ENCODE measurements around the gene ESD.
"Not testable (repeated sequence)": the region's sequence is repeated elsewhere in the genome, so short reads cannot be mapped to it uniquely, and the experiment has no call there.

Gene ESD

DNA sequence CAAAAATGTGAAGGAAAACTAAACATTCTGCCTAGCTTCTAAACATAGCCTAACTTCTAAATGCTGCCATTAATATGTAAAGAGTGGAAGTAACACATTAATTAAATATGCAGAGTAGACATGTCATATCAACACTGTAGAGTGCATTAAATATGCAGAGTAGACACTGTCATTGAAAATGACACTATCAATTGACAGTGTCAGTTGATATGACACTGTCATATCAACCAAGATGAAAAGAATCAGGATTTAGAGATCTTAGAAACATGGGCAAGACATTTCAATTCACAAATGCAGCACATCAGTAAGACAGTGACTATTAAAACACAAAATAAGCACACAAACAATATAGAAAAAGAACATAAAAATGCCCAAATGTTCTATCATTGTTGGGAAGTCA, 25.3 kb downstream of the ESD start:
- Mint-ChIP-seq H3K4me3 (no peak overlapping the region), H3K9me3 (no peaks in the 10 kb centered on the region), H3K27ac (no peak overlapping the region), H3K4me1 (ENCODE audit: low read depth) (no peaks in the 10 kb centered on the region), H3K36me3 (ENCODE audit: low read depth) (peaks cover 41% of the 10 kb centered on the region), H3K27me3 (ENCODE audit: low read depth) (no peaks in the 10 kb centered on the region)

- not testable (repeated sequence) for H3K4me1 Mint-ChIP-seq (ENCODE audit: low read depth); H3K27ac Mint-ChIP-seq; H3K4me3 Mint-ChIP-seq; H3K9me3 Mint-ChIP-seq; H3K27me3 Mint-ChIP-seq (ENCODE audit: low read depth)
- H3K36me3 Mint-ChIP-seq (ENCODE audit: low read depth) = peaks cover 36% of the 10 kb centered on the region
Measured at GRCh38 chr13:46769925-46770324, 27.0 kb downstream of the ESD start.

- H3K9me3 Mint-ChIP-seq = no peaks in the 10 kb centered on the region
- H3K4me3 Mint-ChIP-seq = no peak overlapping the region
- no peak overlapping the region for H3K27ac Mint-ChIP-seq
- peaks cover 3% of the 10 kb centered on the region for H3K4me1 Mint-ChIP-seq (ENCODE audit: low read depth)
- no peaks in the 10 kb centered on the region for H3K36me3 Mint-ChIP-seq (ENCODE audit: low read depth)
- H3K27me3 Mint-ChIP-seq (ENCODE audit: low read depth) = no peaks in the 10 kb centered on the region
Measured at GRCh38 chr13:46761866-46762265, 35.1 kb downstream of the ESD start.

DNA sequence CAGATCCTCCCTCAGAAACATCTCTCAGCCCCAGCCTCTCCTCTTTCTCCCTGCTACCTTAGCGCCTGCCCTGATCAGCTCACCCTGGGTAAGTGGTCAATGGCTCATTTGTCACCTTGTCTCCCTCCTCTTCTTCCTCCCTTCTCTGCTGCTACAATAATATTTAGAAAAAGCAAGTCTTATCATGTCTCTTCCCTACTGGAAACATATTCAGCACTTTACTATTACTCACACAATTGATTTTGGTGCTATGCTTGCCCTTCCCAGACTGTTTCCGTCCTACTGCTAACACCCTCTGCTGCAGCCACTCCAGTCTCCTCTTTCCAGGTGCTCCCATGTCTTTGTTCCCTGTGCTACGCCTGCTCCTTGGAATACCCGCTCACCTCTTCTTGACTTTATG, 35.8 kb downstream of the ESD start:
- no peaks in the 10 kb centered on the region for H3K9me3 Mint-ChIP-seq
- H3K4me3 Mint-ChIP-seq = no peak overlapping the region
- peaks cover 3% of the 10 kb centered on the region for H3K4me1 Mint-ChIP-seq (ENCODE audit: low read depth)
- no peaks in the 10 kb centered on the region for H3K36me3 Mint-ChIP-seq (ENCODE audit: low read depth)
- no peak overlapping the region for H3K27ac Mint-ChIP-seq
- no peaks in the 10 kb centered on the region for H3K27me3 Mint-ChIP-seq (ENCODE audit: low read depth)

DNA sequence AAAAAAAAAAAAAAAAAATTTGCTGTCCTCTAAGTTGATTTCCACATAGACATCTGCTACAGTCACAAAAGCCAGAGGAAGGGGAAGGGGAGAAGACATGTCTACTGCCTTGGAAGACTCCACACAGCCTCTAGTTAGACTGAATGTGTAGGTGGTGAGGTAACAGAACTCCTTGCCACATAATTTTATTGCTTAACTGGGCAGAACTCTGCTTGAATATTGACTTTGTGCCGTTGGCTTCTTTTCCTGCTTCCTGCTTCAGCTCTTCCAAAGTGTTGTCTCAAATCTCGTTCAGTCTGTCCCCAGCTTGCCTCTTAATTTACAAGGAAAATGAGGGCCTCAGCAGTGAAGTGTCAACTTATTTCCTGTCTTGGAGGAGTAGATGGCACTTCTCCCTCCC, 37.1 kb downstream of the ESD start:
- H3K9me3 Mint-ChIP-seq = no peaks in the 10 kb centered on the region
- H3K27ac Mint-ChIP-seq = no peak overlapping the region
- no peaks in the 10 kb centered on the region for H3K36me3 Mint-ChIP-seq (ENCODE audit: low read depth)
- no peaks in the 10 kb centered on the region for H3K27me3 Mint-ChIP-seq (ENCODE audit: low read depth)
- peaks cover 3% of the 10 kb centered on the region for H3K4me1 Mint-ChIP-seq (ENCODE audit: low read depth)
- H3K4me3 Mint-ChIP-seq = no peak overlapping the region

DNA sequence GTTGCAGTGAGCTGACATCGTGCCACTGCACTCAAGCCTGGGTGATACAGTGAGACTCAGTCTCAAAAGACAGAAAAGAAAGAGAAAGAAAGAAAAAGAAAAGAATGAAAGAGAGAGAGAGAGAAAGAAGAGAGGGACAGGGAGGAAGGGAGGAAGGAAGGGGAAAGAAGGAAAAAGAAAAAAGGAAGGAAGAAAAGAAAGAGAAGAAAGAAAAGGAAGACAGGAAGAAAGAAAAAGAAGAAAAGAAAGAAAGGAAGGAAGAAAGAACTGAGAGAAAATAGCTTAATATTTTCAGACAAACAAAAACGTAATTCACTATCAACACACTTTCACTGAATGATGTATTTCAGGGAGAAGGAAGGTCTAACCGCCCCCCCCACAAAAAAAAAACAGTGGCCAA, 39.3 kb downstream of the ESD start:
- peaks cover 16% of the 10 kb centered on the region for H3K4me1 Mint-ChIP-seq (ENCODE audit: low read depth)
- no peak overlapping the region for H3K27ac Mint-ChIP-seq
- no peaks in the 10 kb centered on the region for H3K27me3 Mint-ChIP-seq (ENCODE audit: low read depth)
- H3K4me3 Mint-ChIP-seq = no peak overlapping the region
- H3K36me3 Mint-ChIP-seq (ENCODE audit: low read depth) = peaks cover 6% of the 10 kb centered on the region
- H3K9me3 Mint-ChIP-seq = no peaks in the 10 kb centered on the region

- peaks cover 9% of the 10 kb centered on the region for H3K36me3 Mint-ChIP-seq (ENCODE audit: low read depth)
- no peaks in the 10 kb centered on the region for H3K9me3 Mint-ChIP-seq
- no peak overlapping the region for H3K27ac Mint-ChIP-seq
- no peaks in the 10 kb centered on the region for H3K27me3 Mint-ChIP-seq (ENCODE audit: low read depth)
- H3K4me1 Mint-ChIP-seq (ENCODE audit: low read depth) = peaks cover 19% of the 10 kb centered on the region
- H3K4me3 Mint-ChIP-seq = no peak overlapping the region
Measured at GRCh38 chr13:46756977-46757376, 40.0 kb downstream of the ESD start.

- H3K36me3 Mint-ChIP-seq (ENCODE audit: low read depth) = peaks cover 16% of the 10 kb centered on the region
- H3K4me3 Mint-ChIP-seq; H3K27ac Mint-ChIP-seq; H3K9me3 Mint-ChIP-seq; H3K27me3 Mint-ChIP-seq (ENCODE audit: low read depth): not testable (repeated sequence)
- H3K4me1 Mint-ChIP-seq (ENCODE audit: low read depth) = peaks cover 31% of the 10 kb centered on the region
Measured at GRCh38 chr13:46755508-46755907, 41.5 kb downstream of the ESD start.

DNA sequence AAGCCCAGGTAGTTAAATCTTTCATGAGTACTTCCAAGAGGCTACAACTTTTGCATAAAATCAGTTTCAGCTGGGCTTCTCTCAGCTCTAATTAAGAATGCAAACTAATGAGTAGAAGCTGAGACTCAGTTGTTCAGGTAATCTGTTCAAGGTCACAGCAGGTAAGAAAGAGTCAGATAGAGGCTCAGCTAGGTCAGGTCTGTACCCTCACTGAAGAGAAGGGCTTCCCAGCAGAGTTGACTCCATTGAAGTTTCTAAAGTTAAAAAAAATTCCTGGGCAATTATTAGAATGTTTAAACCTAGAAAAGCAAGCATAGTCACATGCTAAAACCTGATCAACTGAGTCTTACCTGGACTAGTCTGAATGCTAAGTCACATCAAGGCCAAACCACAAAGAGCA, 42.1 kb downstream of the ESD start:
- no peaks in the 10 kb centered on the region for H3K9me3 Mint-ChIP-seq
- H3K36me3 Mint-ChIP-seq (ENCODE audit: low read depth) = peaks cover 19% of the 10 kb centered on the region

DNA sequence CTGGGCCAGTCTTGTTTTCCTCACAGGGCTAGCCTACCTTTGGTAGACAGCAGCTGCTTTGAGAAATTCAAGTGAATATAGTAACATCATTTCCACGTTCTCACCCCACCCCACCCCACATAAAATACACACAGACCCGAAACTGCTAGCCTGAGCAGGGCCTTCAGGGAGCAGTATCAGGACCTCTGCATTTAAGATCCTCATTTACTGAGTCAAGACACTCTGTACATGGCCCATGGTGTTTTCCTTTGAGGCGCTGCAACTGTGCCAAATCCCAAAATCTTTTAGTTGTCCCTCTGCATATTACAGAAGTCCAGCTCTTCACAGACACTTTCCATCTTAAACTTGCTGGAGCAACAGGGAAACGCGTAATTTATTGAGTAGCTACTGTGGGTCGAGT, 43.0 kb downstream of the ESD start:
- Mint-ChIP-seq H3K36me3 (ENCODE audit: low read depth) (peaks cover 23% of the 10 kb centered on the region), H3K27ac (no peak overlapping the region), H3K27me3 (ENCODE audit: low read depth) (no peaks in the 10 kb centered on the region), H3K9me3 (no peaks in the 10 kb centered on the region), H3K4me1 (ENCODE audit: low read depth) (peaks cover 36% of the 10 kb centered on the region), H3K4me3 (no peak overlapping the region)

More for the DNA sequence above, 42.1 kb downstream of the ESD start:
- H3K27me3 Mint-ChIP-seq (ENCODE audit: low read depth) = no peaks in the 10 kb centered on the region
- peaks cover 36% of the 10 kb centered on the region for H3K4me1 Mint-ChIP-seq (ENCODE audit: low read depth)
- H3K27ac Mint-ChIP-seq = no peak overlapping the region
- no peak overlapping the region for H3K4me3 Mint-ChIP-seq

- peak overlapping the region; percentile 25 for H3K4me3 Mint-ChIP-seq
- no peaks in the 10 kb centered on the region for H3K27me3 Mint-ChIP-seq (ENCODE audit: low read depth)
- H3K36me3 Mint-ChIP-seq (ENCODE audit: low read depth) = peaks cover 29% of the 10 kb centered on the region
- no peaks in the 10 kb centered on the region for H3K9me3 Mint-ChIP-seq
- peaks cover 34% of the 10 kb centered on the region for H3K4me1 Mint-ChIP-seq (ENCODE audit: low read depth)
- no peak overlapping the region for H3K27ac Mint-ChIP-seq
Measured at GRCh38 chr13:46753137-46753536, 43.8 kb downstream of the ESD start.

DNA sequence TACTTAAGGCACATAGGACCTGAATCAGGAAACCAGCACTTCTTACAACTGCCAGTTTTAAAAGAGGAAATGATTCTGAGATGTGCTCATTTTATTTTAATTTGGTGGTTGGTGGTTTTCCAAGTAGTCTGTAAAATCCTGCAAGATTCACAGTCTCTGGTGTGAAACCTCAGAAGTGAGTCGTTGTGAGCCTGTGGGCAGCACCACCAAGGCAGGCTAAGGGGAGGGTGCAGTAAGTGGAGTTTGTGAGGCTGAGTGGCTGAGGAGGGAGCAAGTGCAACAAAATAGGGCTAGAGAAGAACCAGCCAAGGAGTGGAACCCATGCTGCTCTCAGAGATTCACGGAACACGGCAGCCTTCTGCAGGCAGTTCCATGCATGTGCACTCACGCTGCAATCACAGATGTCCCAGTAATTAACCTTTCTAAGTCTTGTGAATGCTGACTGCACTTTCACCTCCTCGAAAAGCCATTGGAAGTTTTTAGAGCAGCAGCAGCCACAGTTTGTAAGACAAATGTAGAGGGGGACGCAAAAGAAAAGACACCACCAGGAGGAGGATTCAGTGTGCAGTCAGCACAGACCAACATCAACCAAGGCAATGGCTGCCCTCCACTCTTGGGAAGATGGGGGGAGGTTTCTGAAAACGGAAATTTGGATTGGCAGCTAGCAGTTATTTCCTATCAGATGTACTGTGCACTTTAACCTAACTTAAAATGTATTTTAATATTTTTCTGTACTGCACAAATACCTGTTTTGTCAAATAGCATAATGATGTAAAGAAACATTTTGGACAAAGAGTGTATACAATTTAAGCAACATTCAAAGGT, 44.9 kb downstream of the ESD start:
- Mint-ChIP-seq H3K27ac (peak overlapping the region; percentile 83), H3K36me3 (ENCODE audit: low read depth) (peaks cover 35% of the 10 kb centered on the region), H3K9me3 (no peaks in the 10 kb centered on the region), H3K27me3 (ENCODE audit: low read depth) (no peaks in the 10 kb centered on the region), H3K4me3 (peak overlapping the region; percentile 33), H3K4me1 (ENCODE audit: low read depth) (peaks cover 32% of the 10 kb centered on the region)

DNA sequence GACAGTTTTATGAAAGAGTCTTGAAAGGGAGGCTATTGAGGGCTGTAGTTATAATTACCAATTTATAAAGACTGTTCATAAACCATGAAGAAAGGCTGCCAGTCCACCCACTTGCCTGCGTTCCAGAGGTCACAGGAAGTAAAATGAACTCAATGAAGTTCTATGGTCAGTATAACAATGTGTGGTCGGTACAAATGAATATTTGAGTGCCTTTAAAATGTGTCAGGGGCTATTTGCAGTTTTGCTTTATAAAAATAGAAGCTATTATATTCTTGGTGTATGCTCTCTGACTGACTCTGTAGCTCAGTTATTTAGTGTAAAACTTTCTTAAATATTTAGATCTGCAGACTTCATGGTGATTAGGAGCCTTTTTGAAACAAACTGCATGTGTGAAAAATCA, 47.0 kb downstream of the ESD start:
- no peak overlapping the region for H3K4me3 Mint-ChIP-seq
- peaks cover 47% of the 10 kb centered on the region for H3K36me3 Mint-ChIP-seq (ENCODE audit: low read depth)
- H3K27me3 Mint-ChIP-seq (ENCODE audit: low read depth) = no peaks in the 10 kb centered on the region
- H3K9me3 Mint-ChIP-seq = no peaks in the 10 kb centered on the region
- peaks cover 32% of the 10 kb centered on the region for H3K4me1 Mint-ChIP-seq (ENCODE audit: low read depth)
- no peak overlapping the region for H3K27ac Mint-ChIP-seq

- no peak overlapping the region for H3K4me3 Mint-ChIP-seq
- H3K9me3 Mint-ChIP-seq = no peaks in the 10 kb centered on the region
- H3K27ac Mint-ChIP-seq = no peak overlapping the region
- H3K4me1 Mint-ChIP-seq (ENCODE audit: low read depth) = peaks cover 23% of the 10 kb centered on the region
- H3K27me3 Mint-ChIP-seq (ENCODE audit: low read depth) = no peaks in the 10 kb centered on the region
- H3K36me3 Mint-ChIP-seq (ENCODE audit: low read depth) = peaks cover 45% of the 10 kb centered on the region
Measured at GRCh38 chr13:46748300-46748699, 48.7 kb downstream of the ESD start.

DNA sequence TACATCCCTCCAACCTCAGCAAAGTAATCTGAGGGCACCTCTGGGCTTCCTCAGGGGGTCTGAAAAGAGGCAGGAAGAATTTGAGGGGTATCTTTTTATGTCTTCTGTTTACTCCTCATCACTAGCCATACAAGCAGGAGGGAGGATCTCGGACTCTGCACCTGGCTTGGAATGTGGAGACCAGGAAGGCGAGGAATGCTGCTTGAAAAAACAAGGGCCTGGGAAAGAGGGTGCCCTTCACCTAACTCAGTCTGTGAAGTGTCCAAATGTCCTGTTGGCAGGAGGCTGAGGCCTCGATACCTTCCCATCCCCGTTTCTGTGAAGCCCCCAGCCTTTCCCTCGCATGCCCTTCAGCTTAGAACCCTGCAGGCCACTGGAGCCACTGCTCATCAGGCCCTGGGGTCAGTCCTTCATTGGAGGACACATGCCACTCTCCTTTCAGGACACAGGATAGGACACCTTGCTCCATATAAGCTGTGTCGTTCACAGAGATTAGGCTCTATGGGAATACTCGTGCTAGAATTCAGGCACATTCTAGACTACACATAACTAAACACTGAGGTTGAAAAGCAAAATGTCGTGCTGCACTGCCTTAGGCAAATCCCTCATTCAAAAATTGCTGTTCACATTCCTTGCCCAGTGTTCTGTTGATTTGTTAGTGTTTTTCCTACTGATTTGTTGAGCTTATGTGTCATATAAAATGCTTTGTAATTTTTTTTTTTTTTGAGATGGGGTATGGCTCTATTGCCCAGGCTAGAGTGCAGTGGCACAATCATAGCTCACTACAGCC, 49.7 kb downstream of the ESD start:
- no peaks in the 10 kb centered on the region for H3K27me3 Mint-ChIP-seq (ENCODE audit: low read depth)
- no peaks in the 10 kb centered on the region for H3K9me3 Mint-ChIP-seq
- H3K4me1 Mint-ChIP-seq (ENCODE audit: low read depth) = peaks cover 19% of the 10 kb centered on the region
- peaks cover 43% of the 10 kb centered on the region for H3K36me3 Mint-ChIP-seq (ENCODE audit: low read depth)
- no peak overlapping the region for H3K4me3 Mint-ChIP-seq
- no peak overlapping the region for H3K27ac Mint-ChIP-seq

All from T-helper 1 cell treated with Interleukin-12 subunit alpha and Interleukin-12 subunit beta and Interleukin-4 antibody, amounts not matched to agents 30 μg/mL and 1 μg/mL, for 36 hours (primary cell).